Chondrocyte (in vitro differentiated cells): ENCODE data around the gene MAST2. TPM values are rescaled to one million over a fixed set of nuclear protein-coding genes. Genes with fewer than 3 reads are reported as not detected.

Experiments used
- DNase-seq: peaks from one replicate; pipeline ENCODE4 v3.0.0; 2021; ENCODE audit warnings: mixed read lengths, low spot score
- H3K27ac Mint-ChIP-seq: one replicate; pipeline ENCODE4 v1.8.0; 2021; ENCODE audit warnings: mild to moderate bottlenecking, moderate library complexity, mixed read lengths; ENCODE audit not compliant: unreplicated experiment
- H3K27me3 Mint-ChIP-seq: 2 replicates; pipeline ENCODE4 v1.8.0; 2021; ENCODE audit warnings: low read depth, mixed read lengths
- H3K36me3 Mint-ChIP-seq: 2 replicates; pipeline ENCODE4 v1.8.0; 2021; ENCODE audit warnings: low read depth, mixed read lengths
- H3K4me1 Mint-ChIP-seq: 2 replicates; pipeline ENCODE4 v1.8.0; 2021; ENCODE audit warnings: low read depth, mild to moderate bottlenecking, mixed read lengths
- H3K4me3 Mint-ChIP-seq: one replicate; pipeline ENCODE4 v1.8.0; 2021; ENCODE audit warnings: mild to moderate bottlenecking, moderate library complexity, mixed read lengths; ENCODE audit not compliant: unreplicated experiment
- H3K9me3 Mint-ChIP-seq: 2 replicates; pipeline ENCODE4 v1.8.0; 2021; ENCODE audit warnings: low read depth, mixed read lengths
- total RNA-seq: library from RNA; stranded (reverse); gene quantifications from 3 replicates; pipeline ENCODE4 v1.2.1, GENCODE V29; 2021
- TF ChIP-seq, protein P1 (sequence below): fragments of 200-600 bp; sonication (generic); IDR thresholded peaks from 2 replicates; pipeline ENCODE4 v1.5.0; 2021; ENCODE audit warnings: antibody characterized with exemption, mild to moderate bottlenecking, moderate library complexity

MAST2 gene
- total RNA-seq, 1 donor from 2014 or later = 53.2 TPM

DNA sequence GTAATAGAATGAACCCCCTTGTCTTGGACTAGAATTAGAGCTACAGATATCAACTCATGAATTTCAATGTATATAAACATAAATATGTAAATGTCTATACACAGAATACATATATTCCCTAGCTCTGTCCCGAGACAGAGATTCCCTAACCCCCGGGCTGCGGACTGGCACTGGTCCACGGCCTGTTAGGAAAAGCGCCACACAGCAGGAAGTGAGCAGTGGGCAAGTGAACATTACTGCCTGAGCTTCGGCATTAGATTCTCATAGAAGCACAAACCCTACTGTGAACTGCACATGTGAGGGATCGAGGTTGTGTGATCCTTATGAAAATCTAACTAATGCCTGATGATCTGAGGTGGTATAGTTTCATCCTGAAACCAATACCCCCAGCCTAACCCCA, 277.8 kb downstream of the MAST2 start:
- peaks cover under 1% of the 10 kb centered on the region for H3K36me3 Mint-ChIP-seq
- peaks cover 29% of the 10 kb centered on the region for H3K4me1 Mint-ChIP-seq
- H3K9me3 Mint-ChIP-seq = peaks cover 4% of the 10 kb centered on the region
- peak overlapping the region; percentile 45 for H3K27ac Mint-ChIP-seq
- TF ChIP-seq, protein P1, sequence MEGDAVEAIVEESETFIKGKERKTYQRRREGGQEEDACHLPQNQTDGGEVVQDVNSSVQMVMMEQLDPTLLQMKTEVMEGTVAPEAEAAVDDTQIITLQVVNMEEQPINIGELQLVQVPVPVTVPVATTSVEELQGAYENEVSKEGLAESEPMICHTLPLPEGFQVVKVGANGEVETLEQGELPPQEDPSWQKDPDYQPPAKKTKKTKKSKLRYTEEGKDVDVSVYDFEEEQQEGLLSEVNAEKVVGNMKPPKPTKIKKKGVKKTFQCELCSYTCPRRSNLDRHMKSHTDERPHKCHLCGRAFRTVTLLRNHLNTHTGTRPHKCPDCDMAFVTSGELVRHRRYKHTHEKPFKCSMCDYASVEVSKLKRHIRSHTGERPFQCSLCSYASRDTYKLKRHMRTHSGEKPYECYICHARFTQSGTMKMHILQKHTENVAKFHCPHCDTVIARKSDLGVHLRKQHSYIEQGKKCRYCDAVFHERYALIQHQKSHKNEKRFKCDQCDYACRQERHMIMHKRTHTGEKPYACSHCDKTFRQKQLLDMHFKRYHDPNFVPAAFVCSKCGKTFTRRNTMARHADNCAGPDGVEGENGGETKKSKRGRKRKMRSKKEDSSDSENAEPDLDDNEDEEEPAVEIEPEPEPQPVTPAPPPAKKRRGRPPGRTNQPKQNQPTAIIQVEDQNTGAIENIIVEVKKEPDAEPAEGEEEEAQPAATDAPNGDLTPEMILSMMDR = no peak
- H3K4me3 Mint-ChIP-seq = no peak overlapping the region
- DNase-seq = no peak
- H3K27me3 Mint-ChIP-seq = no peaks in the 10 kb centered on the region

GRCh38 chr1:46081619-46082018, 278.2 kb downstream of the MAST2 start:
- no peaks in the 10 kb centered on the region for H3K27me3 Mint-ChIP-seq
- peaks cover 29% of the 10 kb centered on the region for H3K4me1 Mint-ChIP-seq
- no peaks in the 10 kb centered on the region for H3K36me3 Mint-ChIP-seq
- TF ChIP-seq, protein P1 = no peak
- no peak overlapping the region for H3K4me3 Mint-ChIP-seq
- H3K27ac Mint-ChIP-seq = no peak overlapping the region
- no peak for DNase-seq
- H3K9me3 Mint-ChIP-seq = peaks cover 4% of the 10 kb centered on the region

DNA sequence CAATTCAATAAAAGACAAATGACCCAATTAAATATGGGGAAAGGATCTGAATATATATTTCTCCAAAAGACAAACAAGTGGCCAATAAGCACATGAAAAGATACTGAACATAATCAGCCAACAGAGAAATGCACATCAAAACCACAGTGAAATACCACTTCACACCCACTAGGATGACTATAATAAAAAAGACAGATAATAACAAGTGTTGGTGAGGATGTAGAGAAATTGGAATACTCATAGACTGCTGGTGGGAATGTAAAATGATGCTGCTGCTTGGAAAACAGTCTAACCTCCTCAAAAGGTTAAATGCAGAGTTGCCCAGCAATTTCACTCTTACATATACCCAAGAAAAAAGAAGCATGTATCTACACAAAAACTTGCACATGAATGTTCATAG, 280.2 kb downstream of the MAST2 start:
- Mint-ChIP-seq H3K4me3 (no peak overlapping the region), H3K27me3 (no peaks in the 10 kb centered on the region), H3K27ac (no peak overlapping the region), H3K9me3 (peaks cover 4% of the 10 kb centered on the region), H3K36me3 (no peaks in the 10 kb centered on the region), H3K4me1 (peaks cover 28% of the 10 kb centered on the region)
- TF ChIP-seq, protein P1 = no peak
- no peak for DNase-seq

DNA sequence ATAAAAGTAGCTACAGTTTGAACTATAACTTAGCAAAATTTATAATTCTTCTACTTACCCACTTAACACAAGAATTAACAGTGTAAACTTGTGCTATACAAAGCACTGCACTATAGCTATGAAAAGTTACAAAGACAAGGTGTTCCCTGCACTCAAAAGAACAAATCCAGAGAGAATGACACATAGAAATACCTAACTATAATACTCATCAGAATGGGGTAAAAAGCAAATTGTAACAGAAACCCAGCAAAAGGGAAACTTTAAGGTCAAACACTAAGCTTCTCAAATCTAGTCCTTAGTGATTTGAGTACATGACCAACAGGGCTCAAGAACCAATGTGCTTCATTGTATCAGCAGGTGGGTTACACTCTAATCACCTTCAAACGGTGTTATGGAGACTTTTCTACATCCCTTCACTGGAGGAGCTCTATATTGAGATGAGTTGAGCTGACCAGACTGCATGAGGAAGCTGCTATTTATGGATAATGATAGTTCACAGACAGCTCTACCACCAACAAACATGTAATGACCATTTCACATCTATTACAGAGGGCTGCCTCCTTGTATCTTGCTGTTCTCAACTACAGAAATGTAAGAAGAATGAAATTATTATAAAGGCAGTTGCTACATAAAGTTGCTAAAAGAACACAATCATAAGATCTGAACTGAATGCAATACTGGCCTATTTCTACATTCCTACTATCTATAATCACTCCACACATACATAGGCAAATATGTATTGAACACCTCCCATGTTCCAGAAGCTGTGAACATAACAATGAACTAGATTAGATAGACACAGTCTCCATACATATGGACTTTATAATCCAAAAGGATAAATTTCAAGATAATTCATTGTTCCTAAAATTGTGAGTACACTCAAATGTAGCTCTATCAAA, 281.4 kb downstream of the MAST2 start:
- no peak overlapping the region for H3K4me3 Mint-ChIP-seq
- TF ChIP-seq, protein P1 = no peak
- H3K36me3 Mint-ChIP-seq = peaks cover 2% of the 10 kb centered on the region
- no peaks in the 10 kb centered on the region for H3K27me3 Mint-ChIP-seq
- no peak for DNase-seq
- H3K27ac Mint-ChIP-seq = peak overlapping the region; percentile 15
- peaks cover 4% of the 10 kb centered on the region for H3K9me3 Mint-ChIP-seq
- peaks cover 31% of the 10 kb centered on the region for H3K4me1 Mint-ChIP-seq

Other genes with a start within 250 kb of the MAST2 start
- 38.9 to 76.9 TPM (median 42.3 TPM) in 3 replicates for gene NASP, start 219.6 kb upstream of the MAST2 start, total RNA-seq
- gene CCDC17, start 179.6 kb upstream of the MAST2 start, total RNA-seq = 0.90 to 2.8 TPM (median 0.90 TPM) in 3 replicates
- gene GPBP1L1, start 117.1 kb upstream of the MAST2 start, total RNA-seq = 82.5 to 85.5 TPM (median 84.0 TPM) in 3 replicates
- gene TMEM69, start 115.4 kb upstream of the MAST2 start, total RNA-seq = 11.8 to 17.2 TPM (median 15.1 TPM) in 3 replicates
- gene IPP, start 53.0 kb upstream of the MAST2 start, total RNA-seq = 20.3 to 22.7 TPM (median 20.4 TPM) in 3 replicates